Nephron (organoid): ENCODE data around the gene PDE6D.

Experiments used
- H3K27ac Mint-ChIP-seq, 3 experiments: 2 replicates each; pipeline ENCODE4 v1.8.0; 2020; ENCODE audit warnings: mixed read lengths in 3 of 3, mild to moderate bottlenecking in 2 of 3, moderate library complexity in 1 of 3
- H3K27me3 Mint-ChIP-seq: 2 replicates; pipeline ENCODE4 v1.8.0; 2021; ENCODE audit warnings: low read depth, mild to moderate bottlenecking, moderate library complexity, mixed read lengths
- H3K36me3 Mint-ChIP-seq: 2 replicates; pipeline ENCODE4 v1.8.0; 2020; ENCODE audit warnings: low read depth, mixed read lengths
- H3K4me1 Mint-ChIP-seq: 2 replicates; pipeline ENCODE4 v1.8.0; 2020; ENCODE audit warnings: mixed read lengths
- H3K4me3 Mint-ChIP-seq, 3 experiments: 2 replicates each; pipeline ENCODE4 v1.8.0; 2020; ENCODE audit warnings: mild to moderate bottlenecking in 3 of 3, mixed read lengths in 3 of 3, moderate library complexity in 2 of 3
- H3K9me3 Mint-ChIP-seq: 2 replicates; pipeline ENCODE4 v1.8.0; 2020; ENCODE audit warnings: mixed read lengths
- CTCF ChIP-seq, 3 experiments: fragments of 200-600 bp; sonication (generic); IDR thresholded peaks; one replicate each; pipeline ENCODE4 v1.5.0; 2021; ENCODE audit warnings: antibody characterized with exemption in 3 of 3; ENCODE audit not compliant: unreplicated experiment in 3 of 3

The PDE6D gene

GRCh38 chr2:231693956-231694355, 87.1 kb downstream of the PDE6D start:
- peaks cover 4% of the 10 kb centered on the region for H3K27me3 Mint-ChIP-seq
- no peak overlapping the region for H3K27ac Mint-ChIP-seq
- H3K36me3 Mint-ChIP-seq, result no peaks in the 10 kb centered on the region
- H3K9me3 Mint-ChIP-seq, result no peaks in the 10 kb centered on the region
- peaks cover 5% of the 10 kb centered on the region for H3K4me1 Mint-ChIP-seq
- no peak for TF ChIP-seq CTCF (IDR thresholded peaks at IDR 0.05; ENCODE audit: unreplicated experiment in 3 of 3)
- no peak overlapping the region for H3K4me3 Mint-ChIP-seq

DNA sequence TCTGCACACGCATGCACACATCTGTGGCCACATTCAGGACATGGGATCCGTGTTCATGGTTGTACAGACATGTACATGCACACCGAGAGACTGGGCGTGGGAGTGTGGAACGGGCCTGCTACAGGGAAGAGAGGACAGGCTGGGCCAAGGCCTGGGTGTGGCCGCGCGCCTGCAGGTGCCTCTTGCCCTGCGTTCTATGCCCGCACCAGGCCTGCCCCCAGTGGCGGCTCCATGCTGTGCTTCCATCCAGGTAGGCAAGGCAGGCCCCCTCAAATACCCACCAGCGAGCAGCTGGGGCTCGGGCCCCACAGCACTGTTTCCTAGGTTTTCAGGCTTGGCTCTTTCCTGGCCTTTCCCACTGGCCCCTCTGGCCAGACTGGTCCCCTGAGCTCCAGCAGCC, 88.2 kb downstream of the PDE6D start:
- H3K9me3 Mint-ChIP-seq, result no peaks in the 10 kb centered on the region
- H3K36me3 Mint-ChIP-seq, result no peaks in the 10 kb centered on the region
- peaks cover 4% of the 10 kb centered on the region for H3K27me3 Mint-ChIP-seq
- no peak overlapping the region for H3K27ac Mint-ChIP-seq
- TF ChIP-seq CTCF (IDR thresholded peaks at IDR 0.05; ENCODE audit: unreplicated experiment in 3 of 3), result no peak
- peaks cover 5% of the 10 kb centered on the region for H3K4me1 Mint-ChIP-seq
- H3K4me3 Mint-ChIP-seq, result no peak overlapping the region

DNA sequence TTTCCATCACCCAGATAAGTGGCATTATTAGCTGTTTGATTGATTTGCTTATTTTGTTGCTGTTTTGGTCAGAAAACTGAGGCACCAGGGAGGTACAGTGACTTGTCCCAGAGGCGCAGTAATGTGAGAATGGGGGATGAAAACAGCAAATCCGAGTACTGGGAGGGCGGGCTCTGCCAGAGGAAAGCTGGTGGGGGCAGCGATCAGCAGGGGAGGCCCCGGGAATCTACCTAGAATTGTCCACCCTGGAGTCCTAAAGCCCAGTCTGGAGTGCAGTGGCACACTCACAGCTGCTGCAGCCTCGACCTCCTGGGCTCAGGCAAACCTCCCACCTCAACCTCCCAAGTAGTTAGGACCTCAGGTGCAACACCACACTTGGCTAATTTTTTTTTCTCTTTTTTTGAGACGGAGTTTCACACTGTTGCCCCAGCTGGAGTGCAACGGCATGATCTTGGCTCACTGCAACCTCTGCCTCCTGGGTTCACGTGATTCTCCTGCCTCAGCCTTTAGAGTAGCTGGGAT, 89.8 kb downstream of the PDE6D start:
- peaks cover 4% of the 10 kb centered on the region for H3K27me3 Mint-ChIP-seq
- no peaks in the 10 kb centered on the region for H3K9me3 Mint-ChIP-seq
- H3K36me3 Mint-ChIP-seq, result no peaks in the 10 kb centered on the region
- H3K4me1 Mint-ChIP-seq, result peaks cover 10% of the 10 kb centered on the region
- no peak for TF ChIP-seq CTCF (IDR thresholded peaks at IDR 0.05; ENCODE audit: unreplicated experiment in 3 of 3)
- no peak overlapping the region for H3K4me3 Mint-ChIP-seq
- no peak overlapping the region for H3K27ac Mint-ChIP-seq

GRCh38 chr2:231689124-231689893, 91.8 kb downstream of the PDE6D start:
- H3K27me3 Mint-ChIP-seq, result peaks cover 4% of the 10 kb centered on the region
- peaks cover 6% of the 10 kb centered on the region for H3K4me1 Mint-ChIP-seq
- no peak for TF ChIP-seq CTCF (IDR thresholded peaks at IDR 0.05; ENCODE audit: unreplicated experiment in 3 of 3)
- no peaks in the 10 kb centered on the region for H3K36me3 Mint-ChIP-seq
- H3K27ac Mint-ChIP-seq, result peak overlapping the region in 1 of 3 experiments; percentile 24
- H3K4me3 Mint-ChIP-seq, result no peak overlapping the region
- no peaks in the 10 kb centered on the region for H3K9me3 Mint-ChIP-seq

- H3K4me3 Mint-ChIP-seq, result no peak overlapping the region
- H3K4me1 Mint-ChIP-seq, result peaks cover 9% of the 10 kb centered on the region
- TF ChIP-seq CTCF (IDR thresholded peaks at IDR 0.05; ENCODE audit: unreplicated experiment in 3 of 3), result no peak
- H3K36me3 Mint-ChIP-seq, result no peaks in the 10 kb centered on the region
- no peaks in the 10 kb centered on the region for H3K9me3 Mint-ChIP-seq
- peaks cover 4% of the 10 kb centered on the region for H3K27me3 Mint-ChIP-seq
- H3K27ac Mint-ChIP-seq, result no peak overlapping the region
Measured at GRCh38 chr2:231688719-231689118, 92.4 kb downstream of the PDE6D start.

DNA sequence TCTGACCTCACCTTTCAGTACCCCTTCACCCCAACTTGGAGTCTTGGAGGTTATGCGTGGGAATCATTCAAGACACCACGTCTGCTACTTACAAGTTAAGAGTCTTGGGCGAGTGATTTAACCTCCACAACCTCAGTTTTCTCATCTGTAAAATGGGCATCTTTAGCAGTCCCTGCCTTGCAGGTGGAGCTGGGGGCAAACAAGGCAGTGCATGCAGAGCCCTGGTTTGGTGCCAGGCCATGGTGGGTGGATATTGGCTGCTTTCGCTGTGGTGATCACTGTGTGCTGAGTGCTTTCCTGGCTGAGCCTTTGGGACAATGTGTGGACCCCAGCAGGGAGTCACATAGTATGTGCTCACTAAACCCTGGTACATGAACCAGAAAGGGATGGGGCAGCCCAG, 93.1 kb downstream of the PDE6D start:
- H3K27me3 Mint-ChIP-seq, result peaks cover 4% of the 10 kb centered on the region
- no peak overlapping the region for H3K27ac Mint-ChIP-seq

More for the DNA sequence above, 93.1 kb downstream of the PDE6D start:
- no peaks in the 10 kb centered on the region for H3K9me3 Mint-ChIP-seq
- no peaks in the 10 kb centered on the region for H3K36me3 Mint-ChIP-seq
- no peak for TF ChIP-seq CTCF (IDR thresholded peaks at IDR 0.05; ENCODE audit: unreplicated experiment in 3 of 3)
- peaks cover 14% of the 10 kb centered on the region for H3K4me1 Mint-ChIP-seq
- peak overlapping the region in 1 of 3 experiments; percentile 9 for H3K4me3 Mint-ChIP-seq
